Colon (tissue), 2 donors: ENCODE data around the gene DCLK1.

Experiments
- FAIRE-seq: peaks from 2 replicates; lab custom pipeline; 2012; peaks lifted over from hg19 to GRCh38; lab: Jason Lieb, UNC
- donor health status: control.
- donor health status: control.

The DCLK1 gene

GRCh38 chr13:35741657-35742056, 389.5 kb downstream of the DCLK1 start:
- no peak for FAIRE-seq

- no peak for FAIRE-seq
Observed at GRCh38 chr13:35736876-35737275, 394.3 kb downstream of the DCLK1 start.

DNA sequence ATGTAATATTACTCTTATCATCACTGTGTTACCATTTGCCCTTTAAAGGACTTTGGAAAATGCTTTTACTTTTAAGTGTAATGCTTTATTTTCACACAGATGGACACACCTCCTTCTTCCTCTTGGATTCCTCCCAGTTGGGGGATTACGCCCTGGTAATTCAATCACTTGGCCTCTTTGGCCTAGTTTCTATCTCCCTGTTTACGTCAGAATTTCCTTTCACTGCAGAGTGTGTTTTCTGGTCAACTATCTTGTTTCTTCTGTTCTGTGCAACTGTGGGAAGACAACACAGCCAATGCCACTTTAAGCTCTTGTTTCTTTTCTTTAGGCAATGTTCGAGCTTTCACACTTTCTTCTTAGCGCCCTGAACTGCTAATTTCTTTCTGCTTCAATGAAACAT, 397.4 kb downstream of the DCLK1 start:
- FAIRE-seq, result no peak

- FAIRE-seq, result no peak
Observed at GRCh38 chr13:35732565-35732964, 398.6 kb downstream of the DCLK1 start.

GRCh38 chr13:35731471-35731870, 399.7 kb downstream of the DCLK1 start:
- no peak for FAIRE-seq

GRCh38 chr13:35729926-35730627, 401.1 kb downstream of the DCLK1 start:
- no peak for FAIRE-seq

DNA sequence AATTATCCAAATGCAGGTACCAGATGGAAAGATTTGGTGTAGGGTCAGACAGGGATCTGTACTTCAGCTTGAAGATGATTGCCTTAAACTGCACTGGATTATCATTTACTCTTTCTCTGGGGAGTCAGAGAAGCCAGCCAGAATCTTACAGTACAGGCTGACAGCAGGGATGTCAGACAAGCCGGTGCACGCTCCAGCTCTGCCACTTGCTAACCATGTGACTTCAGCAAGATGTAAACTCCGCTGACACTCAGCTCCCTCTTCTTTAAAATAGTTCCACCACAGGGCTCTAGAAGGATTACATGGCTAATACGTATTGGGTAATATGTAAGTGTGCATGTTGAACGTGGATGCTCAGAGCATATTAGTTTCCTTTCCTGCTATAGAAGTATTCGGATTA, 403.3 kb downstream of the DCLK1 start:
- no peak for FAIRE-seq

GRCh38 chr13:35724446-35724845, 406.7 kb downstream of the DCLK1 start:
- no peak for FAIRE-seq

DNA sequence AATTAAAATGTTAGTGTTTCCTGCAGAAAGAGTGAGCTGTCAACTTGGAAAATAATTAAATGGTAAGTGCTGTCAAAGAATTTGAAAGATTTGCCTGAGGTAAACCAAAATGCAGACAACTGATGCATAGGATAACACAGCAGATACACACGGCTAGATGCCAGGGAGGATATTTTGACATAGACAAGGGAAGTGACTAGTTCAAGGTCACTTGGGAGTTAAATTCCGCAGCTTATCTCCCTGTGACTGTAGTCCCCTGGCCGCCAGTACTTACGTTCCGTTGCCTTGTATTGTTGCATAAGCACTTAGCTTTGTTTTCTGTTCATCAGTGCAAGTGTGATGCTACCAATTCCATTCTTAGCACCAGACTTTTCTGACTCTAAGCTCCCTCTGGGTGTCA, 407.4 kb downstream of the DCLK1 start:
- FAIRE-seq, result no peak

DNA sequence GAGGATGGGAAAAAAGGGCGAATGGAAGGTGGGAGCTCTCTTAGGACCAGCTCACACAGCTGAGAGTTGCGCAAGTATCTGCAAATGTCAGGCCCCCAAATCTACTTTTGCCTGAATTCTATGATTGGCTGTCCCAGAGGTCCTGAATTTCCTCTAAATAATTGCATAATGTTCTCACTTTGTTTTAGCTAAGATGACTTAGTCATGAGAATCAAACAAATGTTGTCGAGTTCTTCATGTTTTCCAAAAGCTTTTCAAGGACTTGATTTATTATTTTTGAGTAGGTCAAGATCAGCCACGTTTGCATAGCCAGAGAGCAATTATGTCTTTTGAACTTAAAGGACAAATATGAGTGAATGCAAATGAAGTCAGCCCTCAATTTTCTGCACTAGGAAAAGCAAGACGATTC, 408.1 kb downstream of the DCLK1 start:
- no peak for FAIRE-seq

GRCh38 chr13:35722458-35723052, 408.6 kb downstream of the DCLK1 start:
- no peak for FAIRE-seq

DNA sequence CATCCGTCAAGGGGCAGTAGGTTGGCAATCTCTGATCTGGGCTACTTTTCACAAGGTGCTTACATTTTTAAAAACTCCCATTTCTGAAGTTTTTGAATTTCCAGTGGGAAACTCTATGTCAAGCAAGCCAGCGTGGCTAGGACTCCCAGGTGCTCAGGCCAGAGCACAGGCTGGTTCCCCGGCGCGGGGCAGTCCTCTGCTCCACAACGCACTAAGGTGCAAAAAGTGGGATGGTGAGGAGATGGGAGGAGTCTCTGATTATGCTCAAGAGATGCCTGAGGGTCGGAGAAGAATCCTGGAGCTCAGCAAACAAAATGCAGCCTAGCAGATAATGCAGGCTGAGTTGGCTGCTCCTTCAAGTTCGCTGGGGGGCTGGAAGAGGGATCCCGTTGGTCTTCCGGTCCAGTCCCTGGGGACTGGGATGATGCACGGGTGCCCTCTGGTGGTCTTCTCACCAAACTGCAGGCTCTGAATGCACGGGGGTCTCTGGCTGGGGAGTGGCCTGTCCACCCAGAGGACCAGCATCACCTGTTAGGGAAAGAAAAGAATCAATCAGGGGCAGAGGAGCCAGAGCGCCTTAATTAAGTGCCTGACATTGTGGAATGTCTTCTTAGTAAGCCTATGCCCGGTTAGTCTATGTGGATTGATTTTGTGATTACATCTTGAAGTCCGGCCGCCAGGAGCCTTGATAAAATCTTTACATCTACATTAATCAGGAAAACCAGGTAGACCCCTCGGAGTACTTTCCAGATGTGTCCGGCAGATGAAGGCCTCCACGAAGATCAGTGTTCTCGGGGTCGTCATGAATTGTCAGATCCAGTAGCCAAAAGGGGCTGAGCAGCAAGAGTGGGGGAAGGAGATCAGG, 410.3 kb downstream of the DCLK1 start:
- FAIRE-seq, result no peak

- FAIRE-seq, result no peak
Observed at GRCh38 chr13:35720290-35720689, 410.9 kb downstream of the DCLK1 start.
